Uterus (tissue), 4 donors: ENCODE results near the gene MAPK7. TPM values are rescaled to one million over a fixed set of nuclear protein-coding genes. Genes with fewer than 3 reads are reported as not detected.

ENCODE experiments used
- DNase-seq, 2 donors: peaks; one replicate each; pipeline ENCODE4 v3.0.0-alpha.2; 2019 to 2020
- H3K27ac ChIP-seq, 2 donors: fragments of 200-600 bp; sonication (generic); 1 replicate in 1 of 2; 2 replicates in 1 of 2; pipeline ENCODE4 v1.5.1; 2016 to 2018
- H3K27me3 ChIP-seq, 2 donors: fragments of 200-600 bp; sonication (generic); one replicate each; pipeline ENCODE4 v1.5.1; 2018 to 2019; ENCODE audit warnings: control low read depth in 1 of 2
- H3K36me3 ChIP-seq, 2 donors: fragments of 200-600 bp; sonication (generic); one replicate each; pipeline ENCODE4 v1.5.1; 2019; ENCODE audit warnings: control low read depth in 1 of 2
- H3K4me1 ChIP-seq, 2 donors: fragments of 200-600 bp; sonication (generic); one replicate each; pipeline ENCODE4 v1.5.1; 2018 to 2019; ENCODE audit warnings: control low read depth in 1 of 2
- H3K4me3 ChIP-seq, 2 donors: fragments of 200-600 bp; sonication (generic); 1 replicate in 1 of 2; 2 replicates in 1 of 2; pipeline ENCODE4 v1.5.1; 2018 to 2019; ENCODE audit warnings: mild to moderate bottlenecking in 1 of 2
- H3K9me3 ChIP-seq, 2 donors: fragments of 200-600 bp; sonication (generic); one replicate each; pipeline ENCODE4 v1.5.1; 2019; ENCODE audit warnings: control low read depth in 1 of 2
- POLR2A ChIP-seq, 2 donors: fragments of 450-650 bp; IDR thresholded peaks; one replicate each; pipeline ENCODE4 v1.6.1; 2016; ENCODE audit warnings: antibody characterized with exemption in 2 of 2, mild to moderate bottlenecking in 1 of 2, moderate library complexity in 1 of 2
- intact Hi-C: fragments of 100-400 bp; cut with DNase I; formaldehyde crosslinking; loops from one replicate; pipeline ENCODE4 v1.15.1; 2023; ENCODE audit warnings: low total_unique reads
- total RNA-seq, 4 donors: library from RNA; depleted of rRNA in 3 of 4; stranded (reverse); fragments of >200 nt in 3 of 4; gene quantifications; one replicate each; pipeline versions ENCODE4 v1.1.0 to v1.2.4, GENCODE V29; 2014 to 2023
- TF ChIP-seq, protein P1 (sequence below), 4 experiments: fragments of 200-600 bp in 2 of 4; fragments of 450-650 bp in 2 of 4; sonication (generic) in 2 of 4; IDR thresholded peaks; one replicate each; pipeline ENCODE4 v1.5.1; 2016 to 2019; ENCODE audit warnings: antibody characterized with exemption in 4 of 4, mild to moderate bottlenecking in 2 of 4, moderate library complexity in 1 of 4
- donor health status: DM: yes; HTN: yes; CAD: no.

Gene MAPK7
- total RNA-seq, 4 donors from 2014 or later: 3.3 to 72.8 (median 18.3) TPM

- Histone ChIP-seq H3K36me3 (no peaks in the 10 kb centered on the region), H3K4me3 (no peak overlapping the region), H3K27me3 (no peaks in the 10 kb centered on the region), H3K4me1 (peaks cover 26 to 30% of the 10 kb centered on the region in 2 donors), H3K27ac (peak overlapping the region; percentile 91 to 97), H3K9me3 (no peaks in the 10 kb centered on the region)
- peak; percentile 46 to 51 for DNase-seq
- TF ChIP-seq POLR2A (IDR thresholded peaks at IDR 0.05): no peak
- TF ChIP-seq, protein P1, sequence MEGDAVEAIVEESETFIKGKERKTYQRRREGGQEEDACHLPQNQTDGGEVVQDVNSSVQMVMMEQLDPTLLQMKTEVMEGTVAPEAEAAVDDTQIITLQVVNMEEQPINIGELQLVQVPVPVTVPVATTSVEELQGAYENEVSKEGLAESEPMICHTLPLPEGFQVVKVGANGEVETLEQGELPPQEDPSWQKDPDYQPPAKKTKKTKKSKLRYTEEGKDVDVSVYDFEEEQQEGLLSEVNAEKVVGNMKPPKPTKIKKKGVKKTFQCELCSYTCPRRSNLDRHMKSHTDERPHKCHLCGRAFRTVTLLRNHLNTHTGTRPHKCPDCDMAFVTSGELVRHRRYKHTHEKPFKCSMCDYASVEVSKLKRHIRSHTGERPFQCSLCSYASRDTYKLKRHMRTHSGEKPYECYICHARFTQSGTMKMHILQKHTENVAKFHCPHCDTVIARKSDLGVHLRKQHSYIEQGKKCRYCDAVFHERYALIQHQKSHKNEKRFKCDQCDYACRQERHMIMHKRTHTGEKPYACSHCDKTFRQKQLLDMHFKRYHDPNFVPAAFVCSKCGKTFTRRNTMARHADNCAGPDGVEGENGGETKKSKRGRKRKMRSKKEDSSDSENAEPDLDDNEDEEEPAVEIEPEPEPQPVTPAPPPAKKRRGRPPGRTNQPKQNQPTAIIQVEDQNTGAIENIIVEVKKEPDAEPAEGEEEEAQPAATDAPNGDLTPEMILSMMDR (IDR thresholded peaks at IDR 0.05): no peak
- intact Hi-C loops: no loop called here
Observed at GRCh38 chr17:19383681-19384470, 5.6 kb downstream of the MAPK7 start.

- H3K4me1 ChIP-seq: peaks cover 26 to 30% of the 10 kb centered on the region in 2 donors
- H3K9me3 ChIP-seq: no peaks in the 10 kb centered on the region
- intact Hi-C loops: no loop called here
- H3K36me3 ChIP-seq: no peaks in the 10 kb centered on the region
- no peaks in the 10 kb centered on the region for H3K27me3 ChIP-seq
- TF ChIP-seq, protein P1 (IDR thresholded peaks at IDR 0.05): no peak
- no peak for TF ChIP-seq POLR2A (IDR thresholded peaks at IDR 0.05)
- no peak overlapping the region for H3K4me3 ChIP-seq
- peak overlapping the region; percentile 91 to 97 for H3K27ac ChIP-seq
- peak; percentile 91 to 95 for DNase-seq
Observed at GRCh38 chr17:19384723-19385391, 6.6 kb downstream of the MAPK7 start.

- DNase-seq: peak in 1 of 2 donors; percentile 48
- Histone ChIP-seq H3K36me3 (no peaks in the 10 kb centered on the region), H3K4me1 (peaks cover 30 to 32% of the 10 kb centered on the region in 2 donors)
Observed at GRCh38 chr17:19385521-19385983, 7.3 kb downstream of the MAPK7 start.

DNA sequence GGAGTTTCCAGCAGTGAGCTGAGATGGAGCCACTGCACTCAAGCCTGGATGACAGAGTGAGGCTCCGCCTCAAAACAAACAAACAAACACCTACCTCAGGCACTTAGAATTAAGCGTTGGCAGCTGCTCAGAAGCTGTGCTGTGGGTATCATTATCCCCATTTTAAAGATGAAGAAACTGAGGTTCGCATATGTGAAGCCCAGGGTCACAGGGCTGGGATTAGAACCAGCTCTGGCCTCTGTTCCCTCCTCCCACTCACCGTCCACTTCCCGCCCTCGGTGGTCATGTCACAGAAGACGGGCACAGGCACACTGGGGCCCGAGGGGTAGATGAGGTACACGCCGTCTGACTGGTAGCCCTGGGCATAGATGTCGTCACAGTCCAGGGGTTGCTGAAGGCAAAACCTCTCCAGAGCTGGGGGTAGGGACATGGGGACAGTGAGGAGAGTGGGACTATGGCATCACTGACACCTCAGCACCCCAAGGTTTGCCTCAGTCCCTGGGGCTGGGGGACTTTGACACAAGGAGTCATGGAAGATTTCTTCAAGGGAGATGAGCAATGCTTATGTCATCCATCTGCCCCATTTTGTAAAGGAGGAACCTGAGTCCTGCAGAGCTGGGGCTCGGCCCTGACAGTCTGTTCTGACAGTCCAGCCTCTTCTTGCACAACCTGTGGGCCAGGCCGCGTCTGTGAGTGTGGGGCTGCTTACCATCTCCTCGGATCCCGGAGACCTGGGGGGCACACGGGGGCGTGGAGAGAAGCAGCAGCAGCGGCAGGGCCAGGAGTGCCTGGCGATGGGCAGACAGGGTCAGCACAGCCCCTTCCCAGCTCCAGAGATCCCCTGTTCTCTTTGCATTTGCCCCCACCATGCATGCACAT, 8.0 kb downstream of the MAPK7 start:
- Histone ChIP-seq H3K27me3 (no peaks in the 10 kb centered on the region), H3K36me3 (no peaks in the 10 kb centered on the region), H3K4me3 (peak overlapping the region; percentile 15 to 38), H3K27ac (peak overlapping the region; percentile 91 to 97), H3K4me1 (peaks cover 30 to 32% of the 10 kb centered on the region in 2 donors), H3K9me3 (no peaks in the 10 kb centered on the region)
- intact Hi-C loops: no loop called here
- DNase-seq: peak; percentile 82 to 91
- TF ChIP-seq, protein P1 (IDR thresholded peaks at IDR 0.05): no peak
- peak in 1 of 2 donors; percentile 16 for TF ChIP-seq POLR2A (IDR thresholded peaks at IDR 0.05)

More at GRCh38 chr17:19385521-19385983, 7.3 kb downstream of the MAPK7 start:
- H3K4me3 ChIP-seq: no peak overlapping the region
- intact Hi-C loops: no loop called here
- H3K27ac ChIP-seq: peak overlapping the region; percentile 91 to 97
- no peaks in the 10 kb centered on the region for H3K9me3 ChIP-seq
- TF ChIP-seq, protein P1 (IDR thresholded peaks at IDR 0.05): no peak
- H3K27me3 ChIP-seq: no peaks in the 10 kb centered on the region
